Stimulated activated CD8-positive, alpha-beta memory T cell treated with anti-CD3 and anti-CD28 coated beads, Interleukin-4, amount 100 ng/mL, for 1 hour (primary cell): Measurements from ENCODE around the gene DAD1.
A peak's percentile ranks its signal among the peaks of the same experiment; 100 is the strongest.
"Not testable (repeated sequence)": the region's sequence is repeated elsewhere in the genome, so short reads cannot be mapped to it uniquely, and the experiment has no call there.

Experiments
- DNase-seq, 2 donors: peaks; one replicate each; pipeline ENCODE4 v3.0.0-alpha.2; 2020; ENCODE audit warnings: low read depth in 2 of 2, low spot score in 1 of 2

DAD1 gene

GRCh38 chr14:22599349-22599748 is 10.3 kb upstream of the DAD1 start:
- no peak for DNase-seq

DNA sequence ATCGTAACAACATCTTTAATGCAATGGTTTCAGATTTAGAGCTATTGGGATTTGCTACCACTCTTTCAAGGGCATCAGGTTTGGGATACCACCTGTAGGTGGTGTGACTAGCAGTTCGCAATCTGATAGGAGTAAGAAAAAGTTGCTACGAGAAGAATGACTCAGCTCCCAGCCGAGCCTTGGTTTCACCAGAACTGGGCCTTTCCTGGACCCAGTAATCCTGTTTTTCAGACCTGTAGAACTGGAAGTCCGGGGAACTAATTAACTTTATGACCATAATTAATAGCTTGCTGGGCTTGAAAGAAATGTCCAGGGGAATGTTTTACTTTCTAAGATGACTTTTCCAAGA is 9.8 kb upstream of the DAD1 start:
- DNase-seq, result no peak

DNA sequence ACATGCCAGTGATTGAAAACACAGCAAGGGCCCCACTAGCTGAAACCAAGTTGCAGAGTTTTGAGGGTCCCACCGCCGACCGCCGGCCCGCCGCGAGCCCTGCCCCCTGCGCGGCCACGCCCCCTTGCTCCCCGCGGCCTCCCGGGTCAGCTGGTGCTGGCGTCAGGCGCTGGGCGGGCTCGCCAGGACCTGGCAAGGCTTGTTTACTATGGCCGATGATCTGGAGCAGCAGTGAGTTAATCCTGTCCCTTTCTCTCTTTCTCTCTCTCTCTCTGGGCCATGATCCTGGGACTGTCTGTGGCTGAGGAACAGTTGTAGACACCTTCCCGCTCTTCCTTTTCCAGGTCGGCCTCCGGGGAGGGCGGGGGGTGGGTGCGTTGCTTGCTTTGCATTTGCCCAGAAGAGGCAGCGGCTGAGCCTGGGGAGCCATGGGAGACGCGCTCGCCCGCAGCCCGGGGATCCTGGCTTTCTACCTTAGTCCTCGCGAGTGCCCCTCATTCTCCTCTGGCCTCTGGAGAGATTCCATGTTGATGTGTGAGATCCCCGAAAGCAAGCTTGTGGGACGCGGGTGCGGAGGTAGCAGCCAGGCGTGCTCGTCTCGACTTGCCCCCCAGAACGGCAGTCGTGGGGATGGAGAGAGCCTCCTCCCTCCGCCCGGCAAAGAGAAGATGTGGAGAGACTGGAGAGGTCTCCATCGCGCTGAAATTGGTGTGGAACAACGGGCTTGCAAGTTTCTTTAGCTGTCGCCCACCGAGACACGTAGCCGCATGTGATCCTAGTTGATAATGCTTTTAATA is 9.3 kb upstream of the DAD1 start, which contains the start of gene ABHD4:
TSS of gene ABHD4 (plus strand) at position 202 of the 797 bp plus-strand sequence. CDS start at position 209, 7 bp downstream.
- peak; percentile 32 to 42 for DNase-seq

DNA sequence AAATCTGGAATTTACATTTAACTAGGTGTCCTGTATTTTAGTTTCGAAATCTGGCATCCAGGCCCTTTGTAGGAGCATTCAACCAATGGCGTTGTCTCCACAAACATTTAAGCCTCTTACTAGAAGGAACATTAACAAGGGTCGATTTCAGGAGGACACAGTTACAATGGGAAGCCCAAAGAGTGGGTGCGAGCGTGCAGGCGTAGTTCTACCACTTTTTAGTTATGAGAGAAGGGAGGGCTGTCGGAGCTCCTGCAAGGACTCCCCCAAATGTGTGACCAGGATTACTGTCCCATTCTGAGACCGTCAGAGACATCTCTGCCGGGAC is 8.7 kb upstream of the DAD1 start:
- DNase-seq, result no peak

DNA sequence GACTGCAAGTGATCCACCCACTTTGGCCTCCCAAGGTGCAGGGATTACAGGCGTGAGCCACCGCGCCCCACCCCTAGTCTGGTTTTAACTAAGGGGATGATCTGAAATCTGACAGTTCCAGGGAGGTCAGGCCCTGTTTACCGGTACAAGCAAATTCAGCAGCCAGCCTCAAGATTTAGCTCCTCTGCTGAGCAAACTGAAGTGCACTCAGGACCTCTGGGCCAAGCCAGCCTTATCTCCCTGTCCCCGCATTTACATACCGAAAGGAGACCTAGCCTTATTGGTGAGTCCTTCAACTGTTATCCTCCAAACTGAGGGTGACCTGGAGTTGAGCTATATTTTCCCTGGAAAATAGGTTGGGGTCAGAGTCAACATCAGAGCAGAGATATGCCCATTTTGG is 8.2 kb upstream of the DAD1 start:
- no peak for DNase-seq

DNA sequence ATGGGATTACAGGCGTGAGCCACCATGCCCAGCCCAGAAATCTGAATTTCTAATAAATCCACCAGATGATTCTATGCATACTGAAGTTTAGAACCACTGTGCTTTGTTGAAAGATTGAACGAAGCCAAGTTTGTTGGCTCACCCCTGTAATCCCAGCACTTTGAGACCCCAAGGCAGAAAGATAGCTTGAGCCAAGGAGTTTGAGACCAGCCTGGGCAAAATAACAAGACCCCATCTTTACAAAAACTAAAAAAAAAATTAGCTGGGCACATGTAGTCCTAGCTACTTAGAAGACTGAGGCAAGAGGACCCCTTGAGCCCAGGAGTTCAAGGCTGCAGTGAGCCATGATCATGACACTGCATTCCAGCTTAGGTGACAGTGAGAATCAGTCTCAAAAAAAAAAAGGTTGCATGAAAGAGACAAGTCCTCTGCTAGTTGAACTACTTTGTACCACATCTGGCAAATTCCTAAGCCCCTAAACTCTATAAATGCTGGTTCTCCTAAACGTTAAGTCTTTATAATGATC is 7.4 kb upstream of the DAD1 start:
- DNase-seq, result no peak

DNA sequence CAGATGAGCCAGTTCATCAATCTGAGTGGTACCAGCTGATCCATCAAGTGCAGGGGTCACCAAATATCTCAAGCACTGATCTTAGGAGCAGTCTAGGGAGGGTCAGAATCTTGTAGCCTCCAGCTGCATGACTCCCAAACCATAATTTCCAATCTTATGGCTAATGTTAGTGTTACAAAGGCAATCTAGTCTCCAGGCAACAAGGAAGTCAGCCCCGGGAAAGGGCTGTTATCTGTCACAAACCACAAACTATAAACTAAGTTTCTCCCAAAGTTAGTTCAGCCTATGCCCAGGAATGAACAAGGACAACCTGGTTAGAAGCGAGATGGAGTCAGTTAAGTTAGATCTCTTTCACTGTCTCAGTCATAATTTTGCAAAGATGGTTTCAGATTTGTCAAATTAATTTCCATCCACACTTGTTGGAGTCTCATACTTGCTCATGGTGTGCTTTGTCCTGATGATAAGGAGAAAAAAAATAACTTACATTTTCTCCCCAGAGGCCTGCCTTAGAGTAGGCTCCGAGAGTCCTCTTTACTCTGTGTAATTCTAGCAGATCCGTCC is 5.2 kb upstream of the DAD1 start:
- no peak for DNase-seq

DNA sequence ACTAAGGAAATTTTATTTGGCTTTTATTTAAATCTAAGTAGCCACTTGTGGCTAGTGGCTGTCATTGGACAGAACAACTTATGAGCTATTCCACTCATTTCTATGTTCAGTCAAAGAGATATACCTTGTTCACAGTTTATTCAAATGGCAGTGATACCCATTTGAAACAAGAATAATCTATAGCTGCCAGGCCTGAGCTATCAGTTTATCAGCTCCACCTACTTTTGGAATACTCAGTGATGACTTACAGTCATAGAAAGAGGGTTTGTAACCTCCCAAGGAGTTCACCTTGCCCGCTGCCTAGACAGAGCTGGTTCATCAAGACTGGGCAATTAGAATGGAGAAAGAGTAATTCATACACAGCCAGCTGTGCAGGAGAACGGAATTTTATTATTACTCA is 4.6 kb upstream of the DAD1 start:
- DNase-seq, result no peak

DNA sequence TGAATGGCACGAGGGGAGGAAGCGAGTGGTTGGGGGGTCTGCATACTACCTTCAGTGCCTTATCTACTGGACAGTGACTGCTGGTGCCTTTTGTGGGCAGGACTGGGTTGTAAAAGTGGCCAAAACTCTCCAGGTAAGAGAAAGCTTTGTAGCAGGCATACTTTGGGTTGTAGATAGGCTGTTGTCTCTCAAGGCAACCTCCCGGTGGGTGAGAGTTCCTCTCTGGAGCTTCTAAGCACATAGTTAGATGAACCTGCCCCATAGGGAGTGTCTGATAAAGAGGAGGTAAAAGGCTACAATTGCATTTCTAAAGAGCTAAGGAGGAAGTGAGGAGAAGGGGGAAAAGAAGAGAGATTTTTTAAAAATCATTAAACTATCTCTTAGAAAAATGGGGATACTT is 4.2 kb upstream of the DAD1 start:
- no peak for DNase-seq

DNA sequence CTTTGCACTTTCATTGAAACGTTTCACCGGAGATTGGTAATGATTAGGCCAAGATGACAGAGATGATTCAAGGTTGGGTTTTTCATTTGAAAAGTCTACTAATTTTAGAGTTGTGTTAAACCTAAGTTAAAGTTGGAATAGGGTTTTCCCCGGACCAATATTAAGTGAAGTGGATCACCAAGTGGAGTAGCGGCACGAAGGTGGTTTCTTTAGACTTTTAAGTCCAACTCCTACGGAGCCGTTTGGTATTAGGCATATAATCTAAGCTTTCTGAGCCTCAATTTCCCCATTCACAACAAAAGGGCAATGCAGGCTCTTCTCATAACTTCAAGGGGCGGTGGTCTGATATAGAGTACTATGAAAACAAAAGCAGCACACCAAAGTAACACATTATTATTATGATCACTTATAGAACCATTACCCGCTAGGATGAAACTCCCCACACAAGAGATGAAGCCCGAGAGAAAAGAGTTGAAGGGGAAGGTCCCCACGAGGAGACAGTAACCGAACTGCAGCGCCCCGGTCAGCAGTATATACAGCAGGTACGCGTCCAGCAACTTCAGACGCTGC is 413 bp downstream of the DAD1 start:
- no peak for DNase-seq

DNA sequence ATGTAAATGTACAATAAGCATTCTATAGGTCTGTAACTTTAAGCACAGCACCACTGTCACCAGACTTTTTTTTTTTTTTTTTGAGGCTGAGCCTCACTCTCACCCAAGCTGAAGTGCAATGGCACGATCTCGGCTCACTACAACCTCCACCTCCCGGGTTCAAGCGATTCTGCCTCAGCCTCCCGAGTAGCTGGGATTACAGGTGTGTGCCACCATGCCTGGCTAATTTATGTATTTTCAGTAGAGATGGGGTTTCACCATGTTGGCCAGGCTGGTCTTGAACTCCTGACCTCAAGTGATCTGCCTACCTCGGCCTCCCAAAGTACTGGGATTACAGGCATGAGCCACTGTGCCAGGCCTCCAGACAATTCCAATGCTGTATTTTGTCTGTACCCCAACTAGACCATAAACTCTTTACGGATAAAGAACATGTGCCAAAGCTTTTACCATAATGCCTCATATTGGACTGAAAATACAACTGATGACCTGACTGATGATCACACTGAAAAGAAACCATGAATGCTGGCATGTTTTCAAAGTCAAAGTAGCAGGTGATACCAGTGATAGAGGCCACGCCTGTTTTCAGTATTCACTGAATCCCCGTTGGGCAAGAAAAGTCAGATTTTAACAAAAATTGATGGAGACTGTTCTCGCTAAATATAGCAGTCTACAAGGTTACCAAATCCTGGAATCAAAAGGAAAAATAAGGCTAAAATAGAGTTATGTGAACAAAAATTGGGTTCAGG is 1.2 kb downstream of the DAD1 start:
- DNase-seq, result not testable (repeated sequence)

GRCh38 chr14:22587247-22587646 is 1.8 kb downstream of the DAD1 start:
- no peak for DNase-seq

- DNase-seq, result no peak
Observed at GRCh38 chr14:22583994-22584393, 5.0 kb downstream of the DAD1 start.

DNA sequence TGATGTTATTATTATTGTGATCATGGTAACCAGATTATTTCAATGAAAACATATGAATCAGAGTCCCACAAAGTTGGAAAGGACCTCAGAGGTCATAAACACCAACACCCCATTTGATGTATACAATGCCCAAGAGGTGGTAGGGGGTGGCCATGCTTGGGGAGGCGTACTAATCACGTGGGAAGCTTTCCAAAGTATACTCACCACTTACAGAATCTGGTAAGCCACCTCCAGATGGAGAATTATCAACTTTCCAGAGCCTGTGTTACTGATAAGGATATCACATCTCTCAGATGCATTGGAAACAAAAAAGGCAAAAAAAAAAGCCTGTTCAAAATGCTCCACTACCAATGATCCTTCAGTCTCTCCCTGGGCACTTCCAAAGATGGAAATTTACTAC is 8.4 kb downstream of the DAD1 start:
- no peak for DNase-seq

DNA sequence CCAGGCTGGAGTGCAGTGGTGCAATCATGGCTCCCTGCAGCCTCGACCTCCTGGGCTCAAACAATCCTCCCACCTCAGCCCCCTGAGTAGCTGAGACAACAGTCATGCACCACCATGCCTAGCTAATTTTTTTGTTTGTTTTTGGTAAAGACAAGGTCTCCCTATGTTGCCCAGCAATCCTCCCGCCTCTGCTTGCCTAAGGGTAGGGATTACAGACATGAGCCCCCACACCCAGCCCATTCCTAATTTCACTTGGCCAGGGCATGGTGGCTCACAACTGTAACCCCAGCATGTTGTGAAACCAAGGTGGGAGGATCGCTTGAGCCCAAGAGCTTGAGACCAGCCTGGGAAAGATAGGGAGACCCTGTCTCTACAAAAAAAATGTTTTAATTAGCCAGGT is 9.1 kb downstream of the DAD1 start:
- no peak for DNase-seq

DNA sequence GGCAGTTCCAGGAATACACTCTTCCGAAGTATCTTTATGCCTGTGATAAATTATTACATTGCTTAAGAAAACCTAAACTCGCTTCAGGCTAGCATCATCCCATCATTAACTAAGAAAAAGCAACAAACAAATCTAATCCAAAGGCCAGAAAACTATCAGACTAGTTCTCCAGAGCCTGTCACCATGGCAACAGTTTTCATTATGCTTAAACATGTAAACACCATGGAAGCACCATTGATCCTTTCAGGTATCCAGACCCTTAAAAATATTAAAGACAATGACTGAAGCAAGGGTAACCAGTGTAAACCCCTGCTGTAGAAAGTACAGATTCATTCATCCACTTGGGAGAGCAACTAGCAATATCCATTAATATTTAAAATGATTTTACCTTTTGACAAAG is 9.8 kb downstream of the DAD1 start:
- DNase-seq, result no peak

- DNase-seq, result no peak
Observed at GRCh38 chr14:22577334-22577908, 11.6 kb downstream of the DAD1 start.

DNA sequence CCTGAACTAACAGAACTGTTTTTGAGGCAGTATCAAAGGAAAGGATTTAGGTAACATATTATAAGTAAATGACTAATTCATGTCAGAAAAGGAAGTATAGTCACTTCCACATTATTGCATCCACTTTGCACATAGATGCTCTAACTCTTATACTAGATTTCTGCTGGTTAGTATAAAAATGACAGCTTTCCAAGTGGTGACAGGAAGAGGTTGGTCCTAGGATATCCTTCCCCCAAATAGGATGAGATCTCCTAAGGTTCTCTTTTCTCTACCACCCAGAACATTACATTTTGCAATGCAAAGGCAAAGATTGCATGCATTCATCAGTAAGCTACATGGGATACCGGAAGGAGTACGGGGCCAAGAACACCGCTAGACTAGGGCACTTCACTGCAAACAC is 15.2 kb downstream of the DAD1 start:
- no peak for DNase-seq

- DNase-seq, result no peak
Observed at GRCh38 chr14:22572562-22573058, 16.4 kb downstream of the DAD1 start.

DNA sequence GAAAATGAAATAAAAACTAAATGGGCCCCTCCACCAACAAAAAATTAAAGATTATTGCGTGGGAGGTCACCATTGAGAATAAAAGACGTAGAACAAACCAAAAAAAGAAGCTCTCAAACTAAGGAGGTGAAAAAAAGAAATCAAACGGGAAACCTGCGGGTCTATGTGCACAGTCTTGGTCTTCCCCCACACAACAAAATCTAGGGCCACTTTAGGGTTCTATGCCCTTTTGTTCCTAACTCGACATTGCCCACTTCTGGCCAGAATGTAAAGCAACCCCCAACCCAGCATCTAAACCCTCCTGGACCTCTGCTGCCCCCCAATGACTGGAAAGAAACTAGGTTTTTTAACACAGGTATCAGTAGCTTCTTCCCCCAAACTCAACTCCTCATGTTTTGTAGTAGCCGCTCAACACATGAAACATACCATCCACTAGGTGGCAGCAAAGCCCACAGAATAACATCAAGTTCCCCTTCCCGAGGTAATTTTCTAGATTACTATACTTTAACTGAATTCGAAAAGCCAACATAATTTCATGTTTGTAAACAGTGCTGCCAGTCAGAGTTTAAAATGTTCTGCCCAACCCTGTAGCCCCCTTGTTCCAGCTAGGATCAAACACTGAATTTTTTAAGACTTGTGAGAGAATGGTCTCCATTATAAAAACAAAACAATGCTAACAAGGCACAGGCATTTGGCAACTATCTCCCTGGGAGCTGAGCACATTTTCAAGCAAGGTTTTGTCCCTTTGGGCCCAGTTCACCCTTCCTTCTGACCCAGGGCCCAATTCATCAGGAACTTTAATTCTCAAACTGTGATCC is 18.7 kb downstream of the DAD1 start:
- DNase-seq, result peak; percentile 62 to 65

GRCh38 chr14:22569737-22570131 is 19.3 kb downstream of the DAD1 start:
- DNase-seq, result no peak
